C4-2B (cell line): ENCODE measurements around the gene CHST8.

Source experiments
- CTCF ChIP-seq: fragments of 450-650 bp; conservative IDR thresholded peaks from 2 replicates; pipeline ENCODE4 v1.5.1; 2017; ENCODE audit warnings: mild to moderate bottlenecking
- ZFX ChIP-seq: fragments of 450-650 bp; IDR thresholded peaks from 2 replicates; pipeline ENCODE4 v1.6.1; 2017

GRCh38 chr19:33813391-33814101, 191.8 kb downstream of the CHST8 start:
- TF ChIP-seq CTCF (no peak), ZFX (no peak)
